Testis (tissue), 2 donors: ENCODE results near the gene PEAK3.

Experiments
- CTCF ChIP-seq, 3 experiments: fragments of 450-650 bp in 2 of 3; fragments of 200-600 bp in 1 of 3; sonication (generic) in 1 of 3; IDR thresholded peaks; one replicate each; pipeline ENCODE4 v1.5.1; 2016 to 2019; ENCODE audit warnings: antibody characterized with exemption in 3 of 3, mild to moderate bottlenecking in 2 of 3, moderate library complexity in 1 of 3
- POLR2A ChIP-seq: fragments of 450-650 bp; IDR thresholded peaks from one replicate; pipeline ENCODE4 v1.6.1; 2017; ENCODE audit warnings: antibody characterized with exemption, mild to moderate bottlenecking, moderate library complexity

- TF ChIP-seq CTCF (IDR thresholded peaks at IDR 0.05) = no peak
- no peak for TF ChIP-seq POLR2A
Observed at GRCh38 chr19:2225415-2226050, 56.4 kb downstream of the PEAK3 start.
